Left cardiac atrium (tissue), 4 donors: ENCODE data around the gene TMEM145. TPM values are rescaled to one million over a fixed set of nuclear protein-coding genes. Genes with fewer than 3 reads are reported as not detected.
A peak's percentile ranks its signal among the peaks of the same experiment; 100 is the strongest.
"Not testable (repeated sequence)": the region's sequence is repeated elsewhere in the genome, so short reads cannot be mapped to it uniquely, and the experiment has no call there.

ENCODE experiments used
- ATAC-seq, 2 donors: fragments of 200-7000 bp; cut with Tn5 transposase; one replicate each; pipeline ENCODE4 v1.9.1; 2020; ENCODE audit warnings: mild to moderate bottlenecking in 2 of 2, moderate library complexity in 2 of 2
- DNase-seq: peaks from one replicate; pipeline ENCODE4 v3.0.0-alpha.2; 2020
- intact Hi-C, 2 donors: fragments of 100-400 bp; cut with DNase I; formaldehyde crosslinking; loops; one replicate each; pipeline versions ENCODE4 v1.14.1 to v1.15.1; 2022 to 2023
- total RNA-seq, 2 donors: library from RNA; stranded (reverse); fragmentation: NEBNext Ultra II Directional; extraction: Animal tissue kit (Norgen Biotek cat#: 25700); gene quantifications; one replicate each; pipeline ENCODE4 v1.2.1, GENCODE V29; 2021
- donor health status: DM: no; HTN: yes; CAD: no.
- donor health status: DM: no; HTN: yes; CAD: no; lungs with severe emphysema.
- donor health status: DM: yes; HTN: yes; CAD: no.
- donor health status: Dilated cardiomyopathy.

The TMEM145 gene
- total RNA-seq, 2 donors from 2014 or later: 0.50 to 1.4 TPM

DNA sequence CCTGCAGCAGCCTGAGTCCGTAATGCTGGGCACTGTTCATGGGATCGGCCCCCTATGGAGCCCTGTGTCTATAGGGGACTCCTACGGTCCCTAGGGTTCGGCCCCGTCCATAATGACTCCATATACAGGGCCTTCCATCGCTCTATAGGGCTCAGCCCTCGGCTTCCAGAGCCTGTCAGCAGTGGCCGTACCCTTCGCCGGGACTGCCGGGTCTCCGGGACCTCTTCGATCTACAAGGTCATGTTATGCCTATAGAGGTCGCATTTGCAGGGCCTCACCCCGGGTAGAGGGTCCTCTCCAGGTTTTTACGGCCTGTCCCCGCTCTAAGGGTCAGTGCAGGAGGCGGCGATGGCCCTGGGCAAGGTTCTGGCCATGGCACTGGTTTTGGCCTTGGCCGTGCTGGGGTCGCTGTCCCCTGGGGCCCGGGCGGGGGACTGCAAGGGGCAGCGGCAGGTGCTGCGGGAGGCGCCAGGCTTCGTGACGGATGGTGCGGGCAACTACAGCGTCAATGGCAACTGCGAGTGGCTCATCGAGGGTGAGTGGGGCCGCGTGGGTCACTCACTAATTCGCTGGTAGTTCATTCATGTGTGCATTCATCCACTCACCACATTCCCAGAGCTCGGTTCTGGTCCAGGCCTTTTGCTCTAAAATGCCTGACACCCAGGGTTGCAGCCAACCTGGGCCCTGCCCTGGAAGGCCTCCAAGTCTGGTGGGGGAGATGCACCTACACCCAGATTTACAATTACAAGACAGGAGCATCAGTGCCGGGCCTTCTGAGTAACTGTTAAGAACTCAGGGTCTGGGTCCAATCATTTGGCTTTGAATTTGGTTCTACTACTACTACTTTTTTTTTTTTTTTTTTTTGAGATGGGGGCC lies 13.0 kb downstream of the TMEM145 start:
- ATAC-seq (peak; percentile 0 to 26), DNase-seq (peak; percentile 35)
- intact Hi-C loops: loop anchor here in 1 of 2 donors (5.0 kb wide), 1 partner anchor 71 kb away; no protein-coding TSS in a partner anchor

DNA sequence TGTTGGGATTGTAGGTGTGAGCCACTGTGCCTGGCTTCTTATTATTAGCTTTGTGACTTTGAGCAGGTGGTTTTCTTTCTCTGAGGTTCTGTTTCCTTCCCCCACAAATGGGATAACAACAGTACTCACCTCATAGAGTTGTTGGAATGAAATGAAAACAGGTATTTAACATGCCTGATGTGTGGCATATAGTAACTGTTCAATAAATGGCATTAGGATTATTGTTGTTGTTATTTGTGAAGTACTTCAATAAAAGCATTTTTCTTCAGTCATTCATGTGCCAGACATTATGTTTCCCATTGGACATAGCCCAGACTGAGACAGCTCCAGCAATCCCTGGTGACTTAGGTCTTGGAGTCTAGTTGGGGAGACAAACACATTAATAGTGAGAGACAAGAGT lies 13.9 kb downstream of the TMEM145 start:
- DNase-seq (no peak), ATAC-seq (no peak)
- intact Hi-C loops: loop anchor here in 1 of 2 donors (5.0 kb wide), 1 partner anchor 70 kb away; no protein-coding TSS in a partner anchor

DNA sequence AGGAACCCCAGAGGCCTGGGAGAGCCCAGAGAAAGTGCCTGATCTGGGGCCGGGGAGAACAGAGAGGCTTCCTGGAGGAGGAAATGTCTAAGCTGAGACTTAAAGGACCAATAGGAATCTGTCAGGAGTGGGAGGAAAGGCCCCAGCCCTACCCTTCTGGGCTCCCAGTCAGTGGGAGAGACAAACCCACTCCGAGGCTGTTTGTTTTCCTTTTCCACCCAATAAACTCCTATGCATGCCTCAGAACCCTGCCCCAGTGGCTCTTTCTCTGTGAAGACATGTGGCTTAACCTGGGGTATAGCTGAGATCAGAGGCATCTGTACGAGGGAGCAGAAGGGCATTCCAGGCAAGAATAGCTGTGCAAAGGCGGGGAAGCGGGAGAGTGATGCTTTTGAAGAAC lies 14.3 kb downstream of the TMEM145 start:
- peak; percentile 3 for DNase-seq
- ATAC-seq: no peak
- intact Hi-C loops: loop anchor here in 1 of 2 donors (5.0 kb wide), 1 partner anchor 70 kb away; no protein-coding TSS in a partner anchor

DNA sequence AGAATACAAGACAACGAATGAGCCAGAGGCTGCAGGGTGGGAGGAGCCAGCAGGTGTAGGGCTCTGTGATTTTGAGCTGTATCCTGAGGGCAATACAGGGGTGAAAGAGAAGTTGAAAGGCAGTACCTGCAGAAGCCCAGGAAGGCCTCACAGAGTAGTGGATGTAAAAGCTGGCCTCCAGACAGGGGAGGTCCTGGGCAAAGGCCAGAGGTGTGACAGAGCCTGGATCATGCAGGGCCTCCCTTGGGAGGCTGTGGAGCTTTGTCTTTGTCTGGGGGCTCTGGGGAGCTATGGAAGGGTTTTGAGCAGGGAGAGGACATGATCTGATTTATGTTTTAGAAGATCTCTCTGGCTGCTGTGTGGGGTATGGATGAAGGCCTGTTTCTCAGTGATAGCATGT lies 15.0 kb downstream of the TMEM145 start:
- no peak for DNase-seq
- intact Hi-C loops: loop anchor here in 1 of 2 donors (5.0 kb wide), 1 partner anchor 69 kb away; no protein-coding TSS in a partner anchor
- ATAC-seq: no peak

DNA sequence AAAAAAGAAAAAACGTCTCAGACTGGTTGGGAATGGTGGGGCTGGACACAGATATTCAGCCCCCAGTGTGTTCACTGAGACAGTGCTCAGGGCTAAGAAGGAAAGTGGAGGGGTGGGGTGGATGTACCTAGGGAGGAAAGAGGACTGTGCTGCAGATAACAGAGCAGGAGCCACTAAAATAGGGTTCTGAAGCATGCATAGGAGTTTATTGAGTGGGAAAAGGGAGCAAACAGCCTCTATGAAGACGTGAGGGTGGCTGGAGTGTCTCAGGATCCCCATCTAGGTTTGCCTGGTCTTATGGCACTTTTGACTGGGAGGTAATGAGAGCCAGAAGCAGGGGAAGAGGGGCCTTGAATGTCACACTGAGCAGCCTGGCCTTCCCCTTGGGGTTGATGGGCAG lies 15.7 kb downstream of the TMEM145 start:
- DNase-seq: no peak
- intact Hi-C loops: loop anchor here in 1 of 2 donors (5.0 kb wide), 1 partner anchor 68 kb away; no protein-coding TSS in a partner anchor
- ATAC-seq: no peak

DNA sequence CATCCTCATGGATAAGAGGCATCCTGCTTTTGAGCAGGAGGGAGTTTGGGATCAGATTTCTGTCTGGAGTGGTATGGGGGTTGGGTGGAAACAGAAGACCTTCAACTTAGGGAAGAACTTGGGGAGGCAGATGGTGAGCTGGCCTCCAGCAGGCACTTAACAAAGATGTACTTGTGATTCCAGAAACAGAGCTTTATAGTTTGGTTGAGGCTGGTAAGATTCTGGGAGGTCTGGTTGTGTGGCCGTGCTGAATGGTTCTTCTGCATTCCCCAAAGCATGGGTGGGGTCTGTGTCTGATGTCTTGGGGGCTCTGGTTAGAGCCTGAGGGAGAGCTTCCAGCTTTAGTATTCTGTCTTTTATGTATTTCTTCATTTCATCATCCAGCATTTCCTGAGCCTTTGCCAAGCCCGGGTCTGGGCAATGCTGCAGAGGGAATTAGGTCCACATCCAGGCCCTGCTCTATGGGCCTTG lies 17.2 kb downstream of the TMEM145 start:
- DNase-seq: no peak
- ATAC-seq: no peak
- intact Hi-C loops: no loop called here

DNA sequence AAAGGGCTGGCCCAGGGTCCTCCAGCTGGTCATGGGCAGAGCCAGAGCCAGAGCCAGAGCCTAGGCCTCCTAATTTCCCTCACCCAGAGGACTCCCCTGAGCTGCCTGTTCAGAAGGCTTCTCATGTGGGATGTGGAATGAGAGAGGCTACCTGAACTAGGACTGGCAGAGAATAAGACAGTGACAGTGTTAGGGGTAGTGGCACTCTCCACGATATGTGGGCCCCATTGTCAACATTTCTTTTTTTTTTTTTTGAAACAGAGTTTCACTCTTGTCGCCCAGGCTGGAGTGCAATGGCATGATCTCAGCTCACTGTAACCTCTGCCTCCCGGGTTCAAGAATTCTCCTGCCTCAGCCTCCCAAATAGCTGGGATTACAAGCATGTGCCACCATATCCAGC lies 18.2 kb downstream of the TMEM145 start:
- intact Hi-C loops, ATAC-seq, DNase-seq: not testable (repeated sequence)

DNA sequence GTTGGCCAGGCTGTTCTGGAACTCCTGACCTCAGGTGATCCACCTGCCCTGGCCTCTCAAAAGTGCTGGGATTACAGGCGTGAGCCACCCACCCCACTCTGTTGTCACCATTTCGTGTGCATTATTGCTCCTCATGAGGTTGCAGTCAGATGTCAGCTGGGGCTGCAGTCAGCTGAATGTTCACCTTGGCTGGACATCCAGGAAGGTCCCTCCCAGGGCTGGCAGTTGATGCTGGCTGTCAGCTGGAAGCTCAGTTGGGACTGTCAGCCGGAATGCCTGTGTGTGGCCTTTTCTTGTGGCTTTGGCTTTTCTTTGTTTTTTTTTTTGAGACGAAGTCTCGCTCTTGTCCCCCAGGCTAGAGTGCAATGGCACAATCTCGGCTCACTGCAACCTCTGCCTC lies 18.9 kb downstream of the TMEM145 start:
- ATAC-seq: no peak
- no peak for DNase-seq
- intact Hi-C loops: no loop called here

DNA sequence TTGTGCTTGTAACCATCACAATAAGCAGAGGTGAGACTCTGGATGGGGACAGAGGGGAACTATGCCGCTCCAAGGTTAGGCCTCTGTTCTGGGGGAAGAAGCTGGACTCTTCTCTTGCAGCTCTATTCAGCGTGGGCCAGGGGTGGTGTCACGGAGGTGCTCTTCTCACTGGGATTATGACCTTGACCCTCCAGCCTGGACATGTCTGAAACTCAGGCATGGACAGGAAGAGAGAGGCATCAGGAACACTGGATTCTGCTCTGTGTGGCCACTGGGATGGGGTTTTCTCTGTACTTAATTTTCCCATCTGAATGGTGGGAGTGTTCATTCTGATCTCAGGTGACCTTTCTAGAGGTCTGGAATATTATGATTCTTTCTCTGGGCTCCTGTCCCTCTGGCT lies 19.9 kb downstream of the TMEM145 start:
- intact Hi-C loops: no loop called here
- no peak for ATAC-seq
- DNase-seq: no peak

DNA sequence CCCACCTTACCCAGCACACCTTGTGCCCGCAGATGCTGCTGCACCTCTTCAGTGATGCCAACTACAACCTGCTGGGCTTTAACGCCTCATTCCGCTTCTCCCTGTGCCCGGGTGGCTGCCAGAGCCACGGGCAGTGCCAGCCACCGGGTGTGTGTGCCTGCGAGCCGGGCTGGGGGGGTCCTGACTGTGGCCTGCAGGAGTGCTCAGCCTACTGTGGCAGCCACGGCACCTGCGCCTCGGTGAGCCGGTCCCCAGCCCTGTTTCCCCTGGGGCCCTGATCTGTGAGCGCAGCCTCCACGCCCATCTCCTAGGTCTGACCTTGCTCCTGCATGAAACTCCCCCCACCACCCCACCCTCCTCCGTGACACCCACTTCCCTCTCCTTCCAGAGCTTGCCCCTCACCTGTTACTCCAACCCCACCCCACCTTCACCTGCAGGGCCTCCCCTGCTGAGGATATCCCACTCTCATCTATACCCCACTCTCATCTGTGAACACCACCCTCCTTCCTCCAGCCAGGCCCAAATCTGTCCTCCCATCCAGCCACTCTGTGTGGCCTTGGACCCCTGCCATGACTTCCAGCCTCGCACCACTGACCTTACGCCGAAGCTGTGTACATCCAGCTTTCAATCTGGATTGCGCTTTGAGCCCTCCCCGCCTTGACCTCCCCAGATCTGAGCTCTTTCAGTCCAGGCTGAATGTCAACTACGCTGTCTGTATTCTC lies 21.0 kb downstream of the TMEM145 start:
- ATAC-seq: no peak
- intact Hi-C loops: no loop called here
- no peak for DNase-seq

DNA sequence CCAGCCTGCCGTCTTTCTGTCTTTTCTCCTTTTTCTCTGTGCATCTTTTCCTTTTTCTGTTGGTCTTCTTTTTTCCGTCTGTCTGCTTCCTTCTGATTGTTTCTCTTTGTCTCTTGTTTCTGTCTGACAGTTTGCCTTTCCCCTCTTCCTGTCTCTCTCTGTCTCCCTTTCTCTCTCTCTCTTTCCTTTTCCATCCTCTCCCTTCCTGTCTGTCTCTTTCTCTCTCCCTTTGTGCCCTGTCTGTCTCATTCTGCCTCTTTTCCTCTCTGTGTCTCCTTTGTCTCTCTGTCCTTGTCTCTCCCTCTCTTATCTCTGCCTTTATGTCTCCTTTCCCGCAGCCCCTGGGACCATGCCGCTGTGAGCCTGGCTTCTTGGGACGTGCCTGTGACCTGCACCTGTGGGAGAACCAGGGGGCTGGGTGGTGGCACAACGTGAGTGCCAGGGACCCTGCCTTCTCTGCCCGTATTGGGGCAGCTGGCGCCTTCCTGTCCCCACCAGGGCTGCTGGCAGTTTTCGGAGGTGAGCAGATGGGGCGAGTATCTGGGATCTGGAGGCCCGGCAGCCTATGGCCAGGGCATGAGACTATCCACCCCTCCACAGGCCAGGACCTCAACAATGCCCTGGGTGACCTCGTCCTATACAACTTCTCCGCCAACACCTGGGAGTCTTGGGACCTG lies 21.7 kb downstream of the TMEM145 start:
- intact Hi-C loops: no loop called here
- ATAC-seq (no peak), DNase-seq (no peak)

DNA sequence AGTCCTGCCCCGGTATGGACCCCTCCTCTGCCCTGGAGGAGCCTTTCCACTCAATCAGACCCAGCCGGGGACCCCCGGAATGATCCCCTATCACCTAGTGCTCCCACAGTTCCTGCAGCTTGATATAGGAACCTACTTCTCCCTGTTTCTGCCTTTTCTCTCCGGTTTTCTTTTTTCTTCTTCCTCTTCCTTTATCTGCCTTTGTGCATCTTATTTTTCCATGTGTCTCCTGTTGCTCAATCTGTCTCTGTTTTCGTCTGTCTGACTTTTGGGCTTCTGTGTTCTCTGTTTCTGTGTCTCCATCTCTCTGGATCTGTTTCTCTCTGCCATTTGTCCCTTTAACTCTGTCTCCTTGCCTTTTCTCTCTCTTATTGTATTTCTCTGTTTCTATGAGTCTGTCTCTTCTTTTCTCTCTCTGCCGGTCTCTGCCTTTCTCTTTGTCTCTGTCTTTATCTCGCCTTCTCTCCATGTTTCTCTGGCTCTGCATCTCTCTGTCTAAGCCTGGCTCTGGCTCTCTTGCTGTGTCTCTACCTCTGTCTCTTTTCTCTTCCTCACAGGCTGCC lies 22.3 kb downstream of the TMEM145 start:
- intact Hi-C loops: no loop called here
- ATAC-seq (no peak), DNase-seq (no peak)

DNA sequence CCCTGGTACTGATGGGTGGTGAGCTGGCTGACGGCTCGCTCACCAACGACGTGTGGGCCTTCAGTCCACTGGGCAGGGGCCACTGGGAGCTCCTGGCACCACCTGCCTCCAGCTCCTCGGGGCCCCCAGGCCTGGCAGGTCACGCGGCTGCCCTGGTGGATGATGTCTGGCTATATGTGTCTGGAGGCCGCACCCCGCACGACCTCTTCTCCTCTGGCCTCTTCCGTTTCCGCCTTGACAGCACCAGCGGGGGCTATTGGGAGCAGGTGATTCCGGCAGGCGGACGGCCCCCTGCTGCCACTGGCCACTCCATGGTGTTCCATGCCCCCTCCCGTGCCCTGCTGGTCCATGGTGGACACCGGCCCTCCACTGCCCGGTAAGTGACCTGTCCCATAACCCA lies 22.9 kb downstream of the TMEM145 start:
- no peak for ATAC-seq
- no peak for DNase-seq
- intact Hi-C loops: no loop called here

DNA sequence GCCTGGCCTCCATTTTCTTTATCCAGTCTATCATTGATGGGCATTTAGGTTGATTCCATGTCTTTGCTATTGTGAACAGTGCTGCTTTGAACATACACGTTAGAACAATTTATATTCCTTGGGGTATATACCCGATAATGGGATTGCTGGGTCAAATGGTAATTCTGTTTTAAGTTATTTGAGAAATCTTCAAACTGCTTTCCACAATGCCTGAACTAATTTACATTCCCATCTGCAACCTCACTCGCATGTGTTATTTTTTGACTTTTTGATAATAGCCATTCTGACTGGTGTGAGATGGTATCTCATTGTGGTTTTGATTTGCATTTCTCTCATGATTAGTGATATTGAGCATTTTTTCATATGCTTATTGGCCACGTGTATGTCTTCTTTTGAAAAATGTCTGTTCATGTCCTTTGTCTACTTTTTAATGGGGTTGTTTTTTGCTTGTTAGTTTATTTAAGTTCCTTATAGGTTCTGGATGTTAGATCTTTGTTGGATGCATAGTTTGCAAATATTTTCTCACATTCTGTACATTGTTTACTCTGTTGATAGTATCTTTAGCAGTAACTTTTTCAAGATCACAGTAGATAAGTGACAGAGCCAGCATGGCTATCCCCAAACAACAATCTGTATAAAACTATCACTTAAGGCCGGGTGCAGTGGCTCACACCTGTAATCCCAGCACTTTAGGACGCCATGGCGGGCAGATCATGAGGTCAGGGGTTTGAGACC lies 26.2 kb downstream of the TMEM145 start:
- intact Hi-C loops, ATAC-seq: not testable (repeated sequence)

DNA sequence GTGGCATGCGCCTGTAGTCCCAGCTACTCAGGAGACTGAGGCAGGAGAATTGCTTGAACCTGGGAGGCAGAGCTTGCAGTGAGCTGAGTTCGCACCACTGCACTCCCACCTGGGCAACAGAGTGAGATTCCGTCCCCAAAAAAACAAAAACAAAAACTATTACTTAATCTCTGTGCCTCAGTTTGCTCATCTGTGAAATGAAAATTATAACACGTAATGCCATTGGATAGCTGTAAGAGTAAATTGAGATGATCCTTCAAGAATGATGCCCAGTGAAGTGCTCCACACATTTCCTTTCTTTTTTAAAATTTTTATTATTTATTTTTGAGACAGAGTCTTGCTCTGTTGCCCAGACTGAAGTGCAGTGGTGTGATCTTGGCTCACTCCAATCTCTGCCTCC lies 26.8 kb downstream of the TMEM145 start:
- DNase-seq, ATAC-seq, intact Hi-C loops: not testable (repeated sequence)

More for the DNA sequence above, 26.2 kb downstream of the TMEM145 start:
- not testable (repeated sequence) for DNase-seq

DNA sequence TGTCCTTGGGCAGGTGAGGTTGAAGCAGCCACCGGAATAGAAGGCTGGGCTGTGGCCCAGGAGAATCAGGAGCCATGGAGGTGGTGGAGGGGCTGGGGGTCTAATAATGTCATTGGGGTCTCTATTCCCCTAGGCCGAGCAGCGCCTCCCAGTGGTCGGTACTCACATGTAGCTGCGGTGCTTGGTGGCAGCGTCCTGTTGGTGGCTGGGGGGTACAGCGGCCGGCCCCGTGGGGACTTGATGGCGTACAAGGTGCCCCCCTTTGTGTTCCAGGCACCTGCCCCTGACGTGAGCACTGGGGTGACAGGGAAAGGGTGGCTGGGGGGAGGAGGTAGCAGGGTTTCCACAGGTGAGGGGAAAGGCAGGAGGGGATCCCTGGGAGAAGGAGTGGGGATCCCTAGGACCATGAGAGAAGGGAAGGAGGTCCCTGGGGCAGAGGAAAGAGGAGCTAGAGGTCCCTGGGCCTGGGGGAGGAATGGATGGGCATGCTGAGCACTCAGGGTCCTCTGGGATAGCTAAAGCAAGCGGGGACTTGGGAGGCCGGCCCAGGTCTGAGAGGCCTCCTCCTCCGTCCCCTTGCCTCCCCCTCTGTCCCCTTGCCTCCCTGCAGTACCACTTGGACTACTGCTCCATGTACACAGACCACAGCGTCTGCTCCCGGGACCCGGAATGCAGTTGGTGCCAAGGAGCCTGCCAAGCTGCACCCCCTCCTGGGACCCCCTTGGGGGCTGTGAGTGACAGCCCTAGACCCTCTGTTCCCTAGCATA lies 30.4 kb downstream of the TMEM145 start:
- ATAC-seq (no peak), DNase-seq (no peak)
- intact Hi-C loops: no loop called here

DNA sequence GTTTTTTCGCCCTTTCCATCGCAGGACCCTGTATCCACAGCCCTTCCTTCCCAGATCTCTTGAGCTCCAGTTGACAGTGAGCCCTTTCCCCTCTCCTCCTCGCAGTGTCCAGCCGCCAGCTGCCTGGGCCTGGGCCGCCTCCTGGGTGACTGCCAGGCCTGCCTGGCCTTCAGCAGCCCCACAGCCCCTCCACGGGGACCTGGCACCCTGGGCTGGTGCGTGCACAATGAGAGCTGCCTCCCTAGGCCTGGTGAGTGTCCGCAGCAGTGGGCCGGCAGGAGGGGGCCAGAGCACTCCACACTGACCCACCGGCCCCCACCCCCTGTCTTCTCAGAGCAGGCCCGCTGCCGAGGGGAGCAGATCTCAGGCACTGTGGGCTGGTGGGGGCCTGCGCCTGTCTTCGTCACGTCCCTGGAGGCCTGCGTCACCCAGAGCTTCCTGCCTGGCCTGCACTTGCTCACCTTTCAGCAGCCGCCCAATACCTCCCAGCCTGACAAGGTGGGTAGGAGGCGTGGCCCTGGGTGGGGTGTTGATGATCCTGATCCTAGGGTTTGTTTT lies 31.3 kb downstream of the TMEM145 start:
- ATAC-seq (peak in 1 of 2 donors; percentile 59), DNase-seq (no peak)
- intact Hi-C loops: no loop called here
